Lung (tissue), 12 donors: ENCODE measurements around the gene EHBP1. TPM values are rescaled to one million over a fixed set of nuclear protein-coding genes. Genes with fewer than 3 reads are reported as not detected.

Experiments used
- ATAC-seq: fragments of 200-7000 bp; cut with Tn5 transposase; one replicate; pipeline ENCODE4 v1.9.1; 2020; ENCODE audit warnings: moderate number of reproducible peaks; ENCODE audit not compliant: insufficient read depth, low FRiP score
- DNase-seq, 3 donors: peaks; one replicate each; pipeline ENCODE4 v3.0.0-alpha.2; 2013 to 2017
- H3K27ac ChIP-seq, 2 donors: one replicate each; pipeline ENCODE4 v1.5.1; 2013; ENCODE audit warnings: mild to moderate bottlenecking in 2 of 2, moderate library complexity in 2 of 2, control low read depth in 1 of 2, inconsistent platforms in 1 of 2, low read depth in 1 of 2, low read length in 1 of 2
- H3K27me3 ChIP-seq, 3 donors: one replicate each; pipeline ENCODE4 v1.5.1; 2013; ENCODE audit warnings: low read length in 2 of 3; ENCODE audit not compliant: control insufficient read depth in 3 of 3, insufficient read depth in 3 of 3
- H3K36me3 ChIP-seq, 4 donors: one replicate each; pipeline ENCODE4 v1.5.1; 2013; ENCODE audit warnings: low read length in 4 of 4, mild to moderate bottlenecking in 1 of 4, moderate library complexity in 1 of 4; ENCODE audit not compliant: control insufficient read depth in 4 of 4, insufficient read depth in 4 of 4
- H3K4me1 ChIP-seq, 5 donors: one replicate each; pipeline ENCODE4 v1.5.1; 2013; ENCODE audit warnings: low read length in 5 of 5, mild to moderate bottlenecking in 2 of 5, moderate library complexity in 1 of 5; ENCODE audit not compliant: control insufficient read depth in 5 of 5, insufficient read depth in 5 of 5
- H3K4me3 ChIP-seq: one replicate; pipeline ENCODE4 v1.5.1; 2013; ENCODE audit warnings: mild to moderate bottlenecking, control low read depth, moderate library complexity
- H3K9ac ChIP-seq, 2 donors: one replicate each; pipeline ENCODE4 v1.5.1; 2013; ENCODE audit warnings: low read length in 2 of 2, control low read depth in 1 of 2; ENCODE audit not compliant: insufficient read depth in 1 of 2
- H3K9me3 ChIP-seq, 4 donors: one replicate each; pipeline ENCODE4 v1.5.1; 2013; ENCODE audit warnings: low read length in 3 of 4, mild to moderate bottlenecking in 1 of 4, moderate library complexity in 1 of 4; ENCODE audit not compliant: control insufficient read depth in 4 of 4, insufficient read depth in 3 of 4
- WGBS, 2 donors: extraction: QIAGEN DNeasy Blood & Tissue Kit; methylation state at CpG; one replicate each; pipeline ENCODE4 v1.1.7; 2013; 5-methylcytosine and 5-hydroxymethylcytosine counted together
- polyA plus RNA-seq, 2 donors: library from polyadenylated mRNA; stranded (reverse); fragments of 200-250 nt; gene quantifications; one replicate each; pipeline ENCODE4 v1.2.1, GENCODE V29; 2013
- total RNA-seq, 2 donors: library from RNA; depleted of rRNA in 1 of 2; stranded (reverse); fragments of >200 nt in 1 of 2; gene quantifications; one replicate each; pipeline ENCODE4 v1.2.1, GENCODE V29; 2014 to 2021
- TF ChIP-seq, protein P1 (sequence below): IDR thresholded peaks from 2 replicates; pipeline ENCODE4 v1.5.1; 2012; ENCODE audit warnings: mild to moderate bottlenecking; ENCODE audit errors: control extremely low read depth, extremely low read depth
- donor health status: control.
- donor health status: control.
- donor health status: Bipolar disorder and iron deficiency.
- donor health status: healthy.
- donor health status: DM: yes; HTN: yes; CAD: no.

The EHBP1 gene
- total and polyA plus RNA-seq, 4 donors, result 7.9 to 83.2 (median 22.7) TPM

DNA sequence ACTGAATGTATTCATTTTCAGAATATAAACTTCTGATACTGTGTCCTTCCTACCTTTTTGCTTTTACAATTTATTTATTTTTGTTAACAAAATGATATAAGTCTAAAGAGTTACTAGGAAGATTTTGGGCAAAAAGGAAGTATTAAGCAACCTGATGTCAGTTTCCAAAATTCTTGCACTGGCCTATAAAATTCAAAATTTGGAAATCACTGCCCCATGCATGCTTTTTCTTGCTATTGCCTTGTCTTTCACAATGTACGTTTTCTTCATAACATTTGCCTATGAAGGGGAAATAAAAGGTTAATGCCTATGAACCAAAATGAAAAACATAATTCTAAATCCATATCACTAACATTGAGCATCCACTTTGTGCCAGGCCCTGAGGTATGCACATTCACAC lies 40.1 kb upstream of the EHBP1 start:
- Histone ChIP-seq H3K9ac (no peak overlapping the region), H3K4me3 (no peak overlapping the region), H3K9me3 (no peaks in the 10 kb centered on the region), H3K36me3 (no peaks in the 10 kb centered on the region), H3K27ac (no peak overlapping the region), H3K4me1 (peaks cover 0 to 49% (median 4%) of the 10 kb centered on the region in 5 donors), H3K27me3 (no peaks in the 10 kb centered on the region)
- TF ChIP-seq, protein P1, sequence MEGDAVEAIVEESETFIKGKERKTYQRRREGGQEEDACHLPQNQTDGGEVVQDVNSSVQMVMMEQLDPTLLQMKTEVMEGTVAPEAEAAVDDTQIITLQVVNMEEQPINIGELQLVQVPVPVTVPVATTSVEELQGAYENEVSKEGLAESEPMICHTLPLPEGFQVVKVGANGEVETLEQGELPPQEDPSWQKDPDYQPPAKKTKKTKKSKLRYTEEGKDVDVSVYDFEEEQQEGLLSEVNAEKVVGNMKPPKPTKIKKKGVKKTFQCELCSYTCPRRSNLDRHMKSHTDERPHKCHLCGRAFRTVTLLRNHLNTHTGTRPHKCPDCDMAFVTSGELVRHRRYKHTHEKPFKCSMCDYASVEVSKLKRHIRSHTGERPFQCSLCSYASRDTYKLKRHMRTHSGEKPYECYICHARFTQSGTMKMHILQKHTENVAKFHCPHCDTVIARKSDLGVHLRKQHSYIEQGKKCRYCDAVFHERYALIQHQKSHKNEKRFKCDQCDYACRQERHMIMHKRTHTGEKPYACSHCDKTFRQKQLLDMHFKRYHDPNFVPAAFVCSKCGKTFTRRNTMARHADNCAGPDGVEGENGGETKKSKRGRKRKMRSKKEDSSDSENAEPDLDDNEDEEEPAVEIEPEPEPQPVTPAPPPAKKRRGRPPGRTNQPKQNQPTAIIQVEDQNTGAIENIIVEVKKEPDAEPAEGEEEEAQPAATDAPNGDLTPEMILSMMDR, result no peak
- DNase-seq (no peak), ATAC-seq (no peak)
- 37 to 53% methylated on average over 1 of the region's 1 CpG for WGBS, 2 donors

DNA sequence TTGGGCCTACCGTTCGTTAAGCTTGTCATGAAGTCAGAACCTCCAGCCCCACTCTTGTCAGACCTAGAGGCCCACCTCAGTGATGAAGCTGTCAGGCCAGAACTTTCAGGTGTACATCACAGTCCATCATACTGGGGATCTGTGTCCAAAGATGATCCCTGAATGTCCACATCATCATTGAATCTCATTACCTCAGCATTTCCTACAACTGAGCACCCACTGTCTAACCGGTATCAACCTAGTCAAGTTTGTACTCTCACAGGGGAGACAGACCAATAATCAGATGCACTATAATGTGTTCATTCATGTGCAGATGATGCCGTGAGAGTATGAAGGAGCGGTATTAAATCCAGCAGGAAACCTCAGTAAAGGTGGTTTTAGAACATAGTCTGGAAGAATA lies 36.3 kb upstream of the EHBP1 start:
- no peaks in the 10 kb centered on the region for H3K36me3 ChIP-seq
- H3K27me3 ChIP-seq, result no peaks in the 10 kb centered on the region
- H3K4me3 ChIP-seq, result no peak overlapping the region
- WGBS, 2 donors, result 75 to 77% methylated on average over 5 of the region's 5 CpGs
- ATAC-seq (no peak), DNase-seq (no peak)
- H3K9me3 ChIP-seq, result no peaks in the 10 kb centered on the region
- no peak overlapping the region for H3K9ac ChIP-seq
- TF ChIP-seq, protein P1, result no peak
- H3K27ac ChIP-seq, result no peak overlapping the region
- peaks cover 4 to 26% (median 8%) of the 10 kb centered on the region in 5 donors for H3K4me1 ChIP-seq

DNA sequence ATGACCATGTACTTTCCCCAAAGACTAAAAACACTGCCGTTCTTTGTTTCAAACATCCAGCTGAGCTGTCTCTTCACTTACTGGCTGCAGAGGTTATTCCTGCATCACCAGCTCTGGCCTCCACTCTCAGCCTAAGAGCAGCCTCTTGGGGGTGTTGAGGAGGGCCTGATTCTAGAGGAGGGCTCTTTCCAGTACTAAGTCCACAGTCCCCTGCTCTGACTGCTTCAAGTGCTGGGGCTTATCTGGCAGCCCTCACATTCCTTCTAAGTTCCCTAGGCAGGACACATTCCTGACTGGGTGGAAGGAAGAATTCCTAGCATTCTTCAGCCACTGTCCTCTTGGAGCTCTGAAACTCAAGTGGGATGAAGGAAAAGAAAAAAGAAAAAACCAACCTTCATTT lies 32.9 kb upstream of the EHBP1 start:
- Histone ChIP-seq H3K9me3 (no peaks in the 10 kb centered on the region), H3K27ac (no peak overlapping the region), H3K4me3 (no peak overlapping the region), H3K9ac (no peak overlapping the region), H3K4me1 (peaks cover 0 to 22% (median 7%) of the 10 kb centered on the region in 5 donors), H3K27me3 (no peaks in the 10 kb centered on the region), H3K36me3 (no peaks in the 10 kb centered on the region)
- DNase-seq (peak; percentile 53 to 68 (median 61)), ATAC-seq (peak; percentile 68)
- 59 to 78% methylated on average over 1 of the region's 1 CpG for WGBS, 2 donors
- TF ChIP-seq, protein P1, result no peak

DNA sequence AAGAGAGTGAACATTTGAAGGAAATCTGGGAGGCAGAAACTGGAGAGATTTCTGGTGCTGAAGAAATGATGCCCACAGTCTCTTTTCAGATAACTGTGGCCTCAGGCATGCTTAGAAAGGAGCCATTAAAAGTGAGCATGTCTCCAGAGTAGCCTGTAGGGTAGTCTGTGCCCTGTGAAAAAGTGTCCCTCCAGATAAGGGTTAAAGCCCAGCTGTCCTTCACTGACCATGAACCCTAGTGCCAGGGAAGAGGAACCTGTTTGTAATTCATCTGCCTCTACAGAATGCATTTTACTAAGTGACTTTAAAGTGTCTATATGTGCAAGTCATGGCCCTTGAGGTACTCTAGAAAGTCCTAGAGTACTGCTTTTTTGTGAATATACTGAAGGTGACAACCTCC lies 30.5 kb upstream of the EHBP1 start:
- ATAC-seq (no peak), DNase-seq (no peak)
- H3K9me3 ChIP-seq, result no peaks in the 10 kb centered on the region
- no peak overlapping the region for H3K27ac ChIP-seq
- H3K4me3 ChIP-seq, result no peak overlapping the region
- TF ChIP-seq, protein P1, result no peak
- H3K4me1 ChIP-seq, result peaks cover 0 to 22% (median 7%) of the 10 kb centered on the region in 5 donors
- H3K36me3 ChIP-seq, result no peaks in the 10 kb centered on the region
- H3K9ac ChIP-seq, result no peak overlapping the region
- peaks cover 0 to 4% (median 0%) of the 10 kb centered on the region in 3 donors for H3K27me3 ChIP-seq
